IPS DF 6.9 (cell line): ENCODE results near the gene RPS6KB2.

Experiments used
- DNase-seq: peaks from one replicate; pipeline ENCODE4 v3.0.0-alpha.2; 2013; ENCODE audit warnings: low read depth, low spot score
- H3K27ac ChIP-seq: one replicate; pipeline ENCODE4 v1.5.1; 2013; ENCODE audit warnings: low read length, control low read depth
- H3K27me3 ChIP-seq: 2 replicates; pipeline ENCODE4 v1.6.1; 2013; ENCODE audit warnings: mild to moderate bottlenecking, low read length; ENCODE audit not compliant: control insufficient read depth, insufficient read depth
- H3K36me3 ChIP-seq: 2 replicates; pipeline ENCODE4 v1.6.1; 2013; ENCODE audit warnings: low read length; ENCODE audit not compliant: control insufficient read depth, insufficient read depth
- H3K4me1 ChIP-seq: 2 replicates; pipeline ENCODE4 v1.6.1; 2013; ENCODE audit warnings: low read length; ENCODE audit not compliant: control insufficient read depth, insufficient read depth
- H3K4me3 ChIP-seq: 2 replicates; pipeline ENCODE4 v1.5.1; 2013; ENCODE audit warnings: mild to moderate bottlenecking, low read length
- H3K9me3 ChIP-seq: 2 replicates; pipeline ENCODE4 v1.6.1; 2013; ENCODE audit warnings: low read length, inconsistent platforms; ENCODE audit not compliant: control insufficient read depth, insufficient read depth
- WGBS: extraction: QIAGEN DNeasy Blood & Tissue Kit; methylation state at CpG from one replicate; pipeline ENCODE4 v1.1.7; 2013; ENCODE audit warnings: mixed read lengths, missing lambda C conversion rate; ENCODE audit not compliant: insufficient read length, insufficient coverage; 5-methylcytosine and 5-hydroxymethylcytosine counted together

Gene RPS6KB2

GRCh38 chr11:67405688-67406339 lies 22.5 kb upstream of the RPS6KB2 start:
- H3K4me1 ChIP-seq = peaks cover 6% of the 10 kb centered on the region
- H3K27me3 ChIP-seq = no peaks in the 10 kb centered on the region
- H3K36me3 ChIP-seq = no peaks in the 10 kb centered on the region; the same call in 1 of the 2 replicates
- no peak overlapping the region for H3K27ac ChIP-seq
- no peak overlapping the region for H3K4me3 ChIP-seq
- DNase-seq = no peak
- WGBS = no CpG with 5 or more reads among the region's 9 CpGs
- no peaks in the 10 kb centered on the region for H3K9me3 ChIP-seq

DNA sequence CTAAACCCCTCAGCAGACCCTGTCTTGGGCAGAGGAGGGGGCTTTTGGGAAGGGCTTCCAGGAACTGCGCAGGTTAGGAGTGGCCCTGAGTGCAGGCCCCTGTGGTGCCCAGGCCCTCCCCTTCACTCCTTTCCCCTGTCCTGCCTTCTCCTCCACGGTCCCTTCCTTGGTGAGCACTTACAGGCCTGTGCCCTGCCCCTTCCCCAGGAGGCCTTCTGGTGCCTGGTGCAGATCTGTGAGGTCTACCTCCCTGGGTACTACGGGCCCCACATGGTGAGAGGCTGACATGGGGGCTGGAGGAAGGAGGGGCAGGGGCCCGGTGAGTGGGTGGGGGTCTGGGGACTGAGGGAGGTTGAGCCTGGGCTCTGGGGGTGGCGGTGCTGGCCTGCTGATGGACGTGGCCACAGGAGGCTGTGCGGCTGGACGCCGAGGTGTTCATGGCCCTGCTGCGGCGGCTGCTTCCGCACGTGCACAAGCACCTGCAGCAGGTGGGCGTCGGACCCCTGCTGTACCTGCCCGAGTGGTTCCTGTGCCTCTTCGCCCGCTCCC lies 21.8 kb upstream of the RPS6KB2 start:
- Histone ChIP-seq H3K9me3 (no peaks in the 10 kb centered on the region), H3K4me1 (peaks cover 6% of the 10 kb centered on the region), H3K27ac (no peak overlapping the region), H3K27me3 (no peaks in the 10 kb centered on the region), H3K36me3 (no peaks in the 10 kb centered on the region), H3K4me3 (no peak overlapping the region)
- DNase-seq = no peak
- no CpG with 5 or more reads among the region's 18 CpGs for WGBS

- H3K4me1 ChIP-seq = peaks cover 4% of the 10 kb centered on the region
- no peak overlapping the region for H3K27ac ChIP-seq
- no peak overlapping the region for H3K4me3 ChIP-seq
- no CpG with 5 or more reads among the region's 12 CpGs for WGBS
- DNase-seq = no peak
- no peaks in the 10 kb centered on the region for H3K36me3 ChIP-seq
- H3K27me3 ChIP-seq = no peaks in the 10 kb centered on the region
- no peaks in the 10 kb centered on the region for H3K9me3 ChIP-seq
These were observed 21.2 kb upstream of the RPS6KB2 start for GRCh38 chr11:67406969-67407687.

GRCh38 chr11:67407688-67408163 lies 20.6 kb upstream of the RPS6KB2 start:
- Histone ChIP-seq H3K27ac (no peak overlapping the region), H3K36me3 (no peaks in the 10 kb centered on the region), H3K4me1 (peaks cover 4% of the 10 kb centered on the region), H3K9me3 (no peaks in the 10 kb centered on the region), H3K4me3 (no peak overlapping the region), H3K27me3 (no peaks in the 10 kb centered on the region)
- no CpG with 5 or more reads among the region's 12 CpGs for WGBS
- no peak for DNase-seq

- Histone ChIP-seq H3K27me3 (no peaks in the 10 kb centered on the region), H3K27ac (no peak overlapping the region), H3K4me1 (peaks cover 4% of the 10 kb centered on the region), H3K36me3 (no peaks in the 10 kb centered on the region), H3K9me3 (no peaks in the 10 kb centered on the region), H3K4me3 (no peak overlapping the region)
- WGBS = no CpG with 5 or more reads among the region's 18 CpGs
- no peak for DNase-seq
These were observed 19.7 kb upstream of the RPS6KB2 start for GRCh38 chr11:67408437-67409200.

DNA sequence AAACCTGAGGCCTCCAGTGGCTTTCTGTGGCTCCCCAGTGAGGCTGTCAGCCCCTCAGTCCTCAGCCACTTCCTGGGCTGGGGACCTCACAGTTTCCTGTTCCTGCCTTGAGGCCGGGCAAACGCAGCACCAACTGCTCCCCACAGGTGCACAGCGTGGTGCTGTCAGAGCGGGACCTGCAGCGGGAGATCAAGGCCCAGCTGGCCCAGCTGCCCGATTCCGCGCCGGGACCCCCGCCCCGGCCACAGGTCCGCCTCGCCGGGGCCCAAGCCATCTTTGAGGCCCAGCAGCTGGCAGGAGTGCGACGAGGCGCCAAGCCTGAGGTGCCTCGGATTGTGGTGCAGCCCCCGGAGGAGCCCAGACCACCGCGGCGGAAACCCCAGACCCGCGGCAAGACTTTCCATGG lies 19.0 kb upstream of the RPS6KB2 start:
- Histone ChIP-seq H3K4me1 (peaks cover 4% of the 10 kb centered on the region), H3K27ac (no peak overlapping the region), H3K9me3 (no peaks in the 10 kb centered on the region), H3K27me3 (no peaks in the 10 kb centered on the region), H3K4me3 (no peak overlapping the region), H3K36me3 (no peaks in the 10 kb centered on the region)
- no CpG with 5 or more reads among the region's 24 CpGs for WGBS
- DNase-seq = no peak

GRCh38 chr11:67409781-67410368 lies 18.4 kb upstream of the RPS6KB2 start:
- H3K36me3 ChIP-seq = no peaks in the 10 kb centered on the region
- WGBS = no CpG with 5 or more reads among the region's 13 CpGs
- no peaks in the 10 kb centered on the region for H3K27me3 ChIP-seq
- H3K27ac ChIP-seq = no peak overlapping the region
- H3K9me3 ChIP-seq = no peaks in the 10 kb centered on the region
- peaks cover 4% of the 10 kb centered on the region for H3K4me1 ChIP-seq
- DNase-seq = no peak
- H3K4me3 ChIP-seq = no peak overlapping the region

GRCh38 chr11:67410369-67410831 lies 17.9 kb upstream of the RPS6KB2 start:
- no peak for DNase-seq
- Histone ChIP-seq H3K9me3 (no peaks in the 10 kb centered on the region), H3K27me3 (no peaks in the 10 kb centered on the region), H3K4me3 (no peak overlapping the region), H3K27ac (no peak overlapping the region), H3K36me3 (no peaks in the 10 kb centered on the region), H3K4me1 (peaks cover 4% of the 10 kb centered on the region)
- no CpG with 5 or more reads among the region's 15 CpGs for WGBS

GRCh38 chr11:67410984-67411784 lies 17.1 kb upstream of the RPS6KB2 start:
- Histone ChIP-seq H3K9me3 (no peaks in the 10 kb centered on the region), H3K4me3 (no peak overlapping the region), H3K27ac (no peak overlapping the region), H3K4me1 (peaks cover 7% of the 10 kb centered on the region), H3K36me3 (no peaks in the 10 kb centered on the region), H3K27me3 (no peaks in the 10 kb centered on the region)
- no peak for DNase-seq
- no CpG with 5 or more reads among the region's 17 CpGs for WGBS
